Hematopoietic multipotent progenitor cell treated with erythropoietin and hydrocortisone succinate and interleukin-3 and kit ligand, for 8 days (in vitro differentiated cells): ENCODE results near the gene CT45A2.
"Not testable (repeated sequence)": the region's sequence is repeated elsewhere in the genome, so short reads cannot be mapped to it uniquely, and the experiment has no call there.

Source experiments
- DNase-seq: peaks from one replicate; pipeline ENCODE4 v3.0.0-alpha.2; 2015

The CT45A2 gene

GRCh38 chrX:135819912-135820311, at the start of gene CT45A2:
Gene CT45A2 (minus strand): TSS chrX:135820012. CDS start chrX:135816265, 3,747 bp downstream.
- not testable (repeated sequence) for DNase-seq

GRCh38 chrX:135854438-135854837, 34.6 kb upstream of the CT45A2 start, which contains the start of gene CT45A8:
Gene CT45A8 (minus strand): TSS chrX:135854538. CDS start chrX:135850783, 3,755 bp downstream.
- not testable (repeated sequence) for DNase-seq

GRCh38 chrX:135837180-135837579, 17.4 kb upstream of the CT45A2 start, which contains the start of gene CT45A7:
Gene CT45A7 (minus strand): TSS chrX:135837280. CDS start chrX:135833533, 3,747 bp downstream.
- DNase-seq: not testable (repeated sequence)

GRCh38 chrX:135802687-135803086, 17.1 kb downstream of the CT45A2 start, which contains the start of gene CT45A6:
Gene CT45A6 (minus strand): TSS chrX:135802787. CDS start chrX:135798993, 3,794 bp downstream.
- not testable (repeated sequence) for DNase-seq

- not testable (repeated sequence) for DNase-seq
Measured at GRCh38 chrX:135785403-135785802, 34.4 kb downstream of the CT45A2 start, which contains the start of gene CT45A5. Gene CT45A5 (minus strand): TSS chrX:135785503. CDS start chrX:135781729, 3,774 bp downstream.

DNA sequence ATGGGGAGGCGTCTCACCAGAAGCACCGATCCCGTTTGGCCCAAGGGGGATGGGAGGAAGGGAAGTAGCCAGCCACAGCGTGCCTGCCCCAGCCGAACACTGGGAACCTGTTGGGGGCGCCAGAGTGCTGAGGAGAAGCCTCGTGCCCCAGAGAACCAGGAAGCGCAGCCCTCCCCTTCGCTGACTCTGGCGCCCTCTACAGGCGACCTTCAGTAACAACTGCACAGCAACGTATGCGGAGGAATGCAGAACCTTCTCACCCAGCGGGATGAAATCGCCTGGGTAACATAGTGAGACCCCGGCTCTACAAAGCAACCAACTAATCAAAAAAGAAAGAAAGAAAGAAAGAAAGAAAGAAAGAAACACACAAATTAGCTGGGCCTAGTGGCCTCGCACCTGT, 51.7 kb downstream of the CT45A2 start, which contains the start of gene CT45A3:
TSS of gene CT45A3 (minus strand) at position 101 of the 400 bp plus-strand sequence. CDS start 3,747 bp downstream, outside the sequence.
- DNase-seq: not testable (repeated sequence)
